ENCODE results near the gene EI24.
"Not testable (repeated sequence)": the region's sequence is repeated elsewhere in the genome, so short reads cannot be mapped to it uniquely, and the experiment has no call there.

Gene EI24

DNA sequence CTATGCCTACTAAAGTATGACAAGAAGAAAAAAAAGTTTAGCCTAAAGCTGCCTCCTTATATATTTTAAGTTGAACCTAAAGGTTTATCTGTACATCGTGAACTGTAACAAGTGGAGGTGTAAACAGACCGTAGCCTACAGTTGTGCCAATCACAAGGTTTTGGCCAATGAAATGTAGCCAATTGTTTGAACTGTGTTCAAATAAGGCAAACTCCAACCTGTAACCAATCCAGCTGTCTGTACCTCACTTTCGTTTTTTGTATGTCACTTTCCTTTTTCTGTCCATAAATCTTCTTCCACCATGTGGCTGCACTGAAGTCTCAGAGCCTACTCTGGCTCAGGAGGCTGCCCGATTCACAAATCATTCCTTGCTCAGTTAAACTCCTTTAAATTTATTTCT, 6.8 kb upstream of the EI24 start:
- TF ChIP-seq, protein P1, sequence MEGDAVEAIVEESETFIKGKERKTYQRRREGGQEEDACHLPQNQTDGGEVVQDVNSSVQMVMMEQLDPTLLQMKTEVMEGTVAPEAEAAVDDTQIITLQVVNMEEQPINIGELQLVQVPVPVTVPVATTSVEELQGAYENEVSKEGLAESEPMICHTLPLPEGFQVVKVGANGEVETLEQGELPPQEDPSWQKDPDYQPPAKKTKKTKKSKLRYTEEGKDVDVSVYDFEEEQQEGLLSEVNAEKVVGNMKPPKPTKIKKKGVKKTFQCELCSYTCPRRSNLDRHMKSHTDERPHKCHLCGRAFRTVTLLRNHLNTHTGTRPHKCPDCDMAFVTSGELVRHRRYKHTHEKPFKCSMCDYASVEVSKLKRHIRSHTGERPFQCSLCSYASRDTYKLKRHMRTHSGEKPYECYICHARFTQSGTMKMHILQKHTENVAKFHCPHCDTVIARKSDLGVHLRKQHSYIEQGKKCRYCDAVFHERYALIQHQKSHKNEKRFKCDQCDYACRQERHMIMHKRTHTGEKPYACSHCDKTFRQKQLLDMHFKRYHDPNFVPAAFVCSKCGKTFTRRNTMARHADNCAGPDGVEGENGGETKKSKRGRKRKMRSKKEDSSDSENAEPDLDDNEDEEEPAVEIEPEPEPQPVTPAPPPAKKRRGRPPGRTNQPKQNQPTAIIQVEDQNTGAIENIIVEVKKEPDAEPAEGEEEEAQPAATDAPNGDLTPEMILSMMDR (IDR thresholded peaks at IDR 0.05; ENCODE audit: insufficient read depth, missing control alignments): no peak
- no peak for DNase-seq (ENCODE audit: insufficient read length, low spot score)
- no peak for FAIRE-seq

DNA sequence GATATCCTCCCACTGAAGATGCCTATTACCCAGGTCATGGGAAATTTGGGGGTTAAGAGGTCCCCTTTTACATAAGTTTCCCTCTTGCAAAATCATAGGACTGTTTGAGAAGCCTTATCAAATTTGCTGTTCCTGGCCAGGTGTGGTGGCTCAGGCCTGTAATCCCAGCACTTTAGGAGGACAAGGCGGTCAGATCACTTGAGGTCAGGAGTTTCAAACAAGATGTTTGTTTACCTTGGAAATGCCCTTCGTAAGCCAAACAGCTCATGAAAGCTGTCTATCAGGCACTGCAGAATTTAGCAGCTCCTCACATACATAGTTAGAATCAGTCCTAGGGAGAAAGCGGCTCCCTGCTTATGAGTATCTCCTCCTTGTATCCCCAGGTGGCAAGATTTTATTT, 4.9 kb upstream of the EI24 start:
- TF ChIP-seq, protein P1 (IDR thresholded peaks at IDR 0.05; ENCODE audit: insufficient read depth, missing control alignments): no peak
- DNase-seq (ENCODE audit: insufficient read length, low spot score) (no peak), FAIRE-seq (no peak)

DNA sequence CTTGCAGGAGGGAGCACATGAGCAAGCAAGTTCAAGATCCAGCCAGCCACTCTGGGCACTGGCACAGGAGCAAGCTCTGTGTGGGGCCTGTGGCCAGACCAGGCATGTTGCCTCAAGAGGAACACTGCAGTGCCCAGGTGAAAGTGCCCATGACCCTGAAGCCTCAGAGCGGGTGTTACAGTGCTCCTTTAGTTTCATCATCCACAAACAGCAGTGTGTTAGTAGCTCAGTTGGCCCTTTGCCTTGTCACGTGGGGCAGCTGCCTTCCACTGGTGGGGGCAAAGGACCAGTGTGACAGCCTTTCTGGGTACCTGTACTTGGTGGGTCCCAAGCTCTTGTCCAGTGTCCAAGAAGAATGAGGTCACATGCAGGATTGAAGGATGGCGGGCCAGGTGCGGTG, 3.0 kb upstream of the EI24 start:
- FAIRE-seq (no peak), DNase-seq (ENCODE audit: insufficient read length, low spot score) (no peak)
- TF ChIP-seq, protein P1 (IDR thresholded peaks at IDR 0.05; ENCODE audit: insufficient read depth, missing control alignments): no peak

DNA sequence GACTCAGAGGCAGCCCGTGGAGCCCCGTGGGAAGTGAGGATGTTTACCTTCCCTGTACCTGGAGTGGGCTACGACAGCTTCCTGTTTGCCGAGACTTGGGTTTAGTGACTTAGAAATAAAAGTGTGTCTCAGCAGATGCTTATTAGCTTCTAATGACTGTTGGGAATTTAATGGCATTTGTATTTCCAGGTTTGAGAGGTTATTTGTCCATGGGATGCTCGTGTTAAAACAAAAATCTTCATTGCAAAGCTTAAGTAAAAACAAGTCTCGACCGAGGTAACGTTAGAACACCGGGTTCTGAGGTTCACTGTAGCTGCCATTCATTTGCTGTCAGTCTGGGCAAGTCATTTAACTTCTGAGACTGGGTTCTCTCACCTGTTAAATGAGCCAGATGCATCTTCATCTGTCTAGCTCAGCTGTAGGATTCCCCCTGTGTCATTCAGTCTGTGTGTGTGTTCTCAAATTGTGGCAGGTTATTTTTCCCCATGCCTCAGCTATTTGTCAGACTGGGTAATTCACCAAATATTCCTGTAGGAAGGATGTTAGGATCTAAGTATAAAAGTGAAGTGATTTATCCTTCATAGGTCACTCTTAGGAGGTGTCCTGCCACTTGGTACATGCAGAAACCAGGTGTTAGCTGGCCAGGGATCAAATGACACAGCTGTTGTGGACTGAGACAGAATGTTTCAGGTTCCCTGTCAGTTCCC, 791 bp downstream of the EI24 start:
- FAIRE-seq (no peak), DNase-seq (ENCODE audit: insufficient read length, low spot score) (no peak)
- TF ChIP-seq, protein P1 (IDR thresholded peaks at IDR 0.05; ENCODE audit: insufficient read depth, missing control alignments): no peak

DNA sequence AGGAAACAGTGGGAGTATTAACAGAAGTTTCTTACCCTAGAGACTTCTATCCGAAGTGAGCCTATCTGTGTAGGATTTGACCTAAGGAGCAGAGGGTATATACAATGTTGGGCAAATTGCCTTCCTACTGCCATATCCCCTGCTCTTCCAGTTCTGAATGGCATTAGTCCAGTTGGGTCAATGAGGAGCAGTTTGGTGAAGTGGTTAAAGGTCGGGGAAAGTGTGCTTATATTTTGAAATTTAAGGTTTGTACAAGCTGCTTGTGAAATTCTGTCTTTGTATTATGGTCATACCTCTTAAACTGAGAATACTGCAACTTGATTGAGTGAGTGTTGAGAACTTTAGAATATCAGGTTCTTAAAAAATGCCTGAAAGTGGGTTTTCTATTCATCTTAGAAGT, 1.7 kb downstream of the EI24 start:
- TF ChIP-seq, protein P1 (IDR thresholded peaks at IDR 0.05; ENCODE audit: insufficient read depth, missing control alignments): no peak
- FAIRE-seq: no peak
- no peak for DNase-seq (ENCODE audit: insufficient read length, low spot score)

DNA sequence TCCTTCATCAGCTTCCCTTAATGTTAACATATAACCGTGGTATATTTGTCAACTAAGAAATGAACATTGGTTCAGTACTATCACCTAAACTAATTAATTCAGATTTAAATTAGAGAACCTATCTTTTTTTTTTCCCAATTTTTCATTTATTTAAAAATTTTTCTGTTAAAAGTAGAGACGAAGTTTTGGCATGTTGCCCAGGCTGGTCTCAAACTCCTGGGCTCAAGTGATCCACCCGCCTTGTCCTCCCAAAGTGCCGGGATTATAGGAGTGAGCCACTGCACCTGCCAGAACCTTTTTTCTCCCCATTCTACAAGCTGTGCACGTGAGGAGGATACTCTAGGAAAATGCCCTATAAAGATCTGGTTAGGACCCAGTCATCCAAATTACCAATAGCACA, 3.6 kb downstream of the EI24 start:
- DNase-seq (ENCODE audit: insufficient read length, low spot score) (no peak), FAIRE-seq (no peak)
- TF ChIP-seq, protein P1 (IDR thresholded peaks at IDR 0.05; ENCODE audit: insufficient read depth, missing control alignments): no peak

DNA sequence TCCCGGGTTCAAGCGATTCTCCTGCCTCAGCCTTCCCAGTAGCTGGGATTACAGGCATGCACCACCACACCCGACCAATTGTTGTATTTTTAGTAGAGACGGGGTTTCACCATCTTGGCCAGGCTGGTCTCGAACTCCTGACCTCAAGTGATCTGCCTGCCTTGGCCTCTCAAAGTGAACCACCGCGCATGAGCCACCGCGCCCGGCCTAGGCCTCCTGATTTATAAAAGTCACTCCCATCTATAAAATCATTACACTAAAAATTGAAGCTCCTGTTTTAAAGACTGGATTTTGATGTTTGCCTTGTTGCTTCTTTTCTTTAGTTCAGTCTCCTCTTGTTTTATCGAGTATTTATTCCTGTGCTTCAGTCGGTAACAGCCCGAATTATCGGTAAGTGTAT, 7.9 kb downstream of the EI24 start:
- not testable (repeated sequence) for DNase-seq (ENCODE audit: insufficient read length, low spot score); FAIRE-seq

DNA sequence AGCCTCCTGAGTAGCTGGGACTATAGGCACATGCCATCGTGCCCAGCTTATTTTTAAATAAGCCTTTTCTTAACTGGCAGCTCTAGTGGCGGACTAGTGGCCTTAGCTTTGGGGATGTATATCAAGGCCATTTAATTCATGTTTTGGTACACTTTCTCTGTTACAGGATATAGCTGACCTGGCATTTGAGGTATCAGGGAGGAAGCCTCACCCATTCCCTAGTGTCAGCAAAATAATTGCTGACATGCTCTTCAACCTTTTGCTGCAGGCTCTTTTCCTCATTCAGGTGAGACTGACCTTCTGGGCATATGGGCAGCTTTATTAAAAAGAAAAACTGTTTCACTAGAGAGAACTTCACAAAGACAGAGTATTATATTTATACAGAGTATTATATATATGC, 9.5 kb downstream of the EI24 start:
- FAIRE-seq (no peak), DNase-seq (ENCODE audit: insufficient read length, low spot score) (no peak)

More for the DNA sequence above, 9.5 kb downstream of the EI24 start:
- TF ChIP-seq, protein P1 (IDR thresholded peaks at IDR 0.05; ENCODE audit: insufficient read depth, missing control alignments): no peak

Measured in D721Med (cell line).